Measurements from ENCODE around the gene DMD.
"Not testable (repeated sequence)": the region's sequence is repeated elsewhere in the genome, so short reads cannot be mapped to it uniquely, and the experiment has no call there.

The DMD gene

GRCh38 chrX:33156152-33156726 is 55.1 kb downstream of the DMD start:
- no peak for DNase-seq (ENCODE audit: low spot score)

- no peak for DNase-seq (ENCODE audit: low spot score)
Measured at GRCh38 chrX:33149580-33149979, 61.8 kb downstream of the DMD start.

- no peak for DNase-seq (ENCODE audit: low spot score)
Measured at GRCh38 chrX:33149085-33149484, 62.3 kb downstream of the DMD start.

GRCh38 chrX:33142331-33142730 is 69.0 kb downstream of the DMD start:
- no peak for DNase-seq (ENCODE audit: low spot score)

GRCh38 chrX:33138677-33139249 is 72.6 kb downstream of the DMD start:
- DNase-seq (ENCODE audit: low spot score) = no peak

GRCh38 chrX:33134164-33134563 is 77.2 kb downstream of the DMD start:
- DNase-seq (ENCODE audit: low spot score) = no peak

- no peak for DNase-seq (ENCODE audit: low spot score)
Measured at GRCh38 chrX:33133320-33133719, 78.0 kb downstream of the DMD start.

GRCh38 chrX:33132569-33132968 is 78.8 kb downstream of the DMD start:
- no peak for DNase-seq (ENCODE audit: low spot score)

GRCh38 chrX:33129607-33130006 is 81.7 kb downstream of the DMD start:
- no peak for DNase-seq (ENCODE audit: low spot score)

GRCh38 chrX:33128048-33128805 is 83.1 kb downstream of the DMD start:
- no peak for DNase-seq (ENCODE audit: low spot score)

GRCh38 chrX:33126469-33126868 is 84.9 kb downstream of the DMD start:
- no peak for DNase-seq (ENCODE audit: low spot score)

- DNase-seq (ENCODE audit: low spot score) = no peak
Measured at GRCh38 chrX:33109858-33110257, 101.5 kb downstream of the DMD start.

GRCh38 chrX:33106737-33107136 is 104.6 kb downstream of the DMD start:
- DNase-seq (ENCODE audit: low spot score) = no peak

- DNase-seq (ENCODE audit: low spot score) = no peak
Measured at GRCh38 chrX:33095079-33095478, 116.3 kb downstream of the DMD start.

- DNase-seq (ENCODE audit: low spot score) = no peak
Measured at GRCh38 chrX:33087411-33087810, 123.9 kb downstream of the DMD start.

- no peak for DNase-seq (ENCODE audit: low spot score)
Measured at GRCh38 chrX:33086886-33087285, 124.5 kb downstream of the DMD start.

- DNase-seq (ENCODE audit: low spot score) = no peak
Measured at GRCh38 chrX:33082371-33082770, 129.0 kb downstream of the DMD start.

GRCh38 chrX:33078273-33078672 is 133.1 kb downstream of the DMD start:
- DNase-seq (ENCODE audit: low spot score) = no peak

- DNase-seq (ENCODE audit: low spot score) = not testable (repeated sequence)
Measured at GRCh38 chrX:33073660-33074059, 137.7 kb downstream of the DMD start.

- no peak for DNase-seq (ENCODE audit: low spot score)
Measured at GRCh38 chrX:33065415-33065814, 145.9 kb downstream of the DMD start.

- peak; percentile 58 for DNase-seq (ENCODE audit: low spot score)
Measured at GRCh38 chrX:33062041-33062440, 149.3 kb downstream of the DMD start.

GRCh38 chrX:33053001-33053400 is 158.3 kb downstream of the DMD start:
- no peak for DNase-seq (ENCODE audit: low spot score)

GRCh38 chrX:33045882-33046281 is 165.5 kb downstream of the DMD start:
- DNase-seq (ENCODE audit: low spot score) = no peak

- DNase-seq (ENCODE audit: low spot score) = no peak
Measured at GRCh38 chrX:33045245-33045644, 166.1 kb downstream of the DMD start.

Data from globus pallidus (tissue), 1 donor.